A673 (cell line): Measurements from ENCODE around the gene RBM20. TPM values are rescaled to one million over a fixed set of nuclear protein-coding genes. Genes with fewer than 3 reads are reported as not detected.

Source experiments
- BruUV-seq: library from RNA; stranded (reverse); fragments of 400-500 nt; replicated peaks from 2 replicates; lab custom pipeline; 2021; lab: Mats Ljungman, UMichigan
- CTCF ChIA-PET: fragments of 300-600 bp; sonication (Branson Sonifier 250); formaldehyde crosslinking; loops from one replicate; lab custom pipeline; 2022; ENCODE audit warnings: antibody characterized with exemption; lab: Charles Lee
- POLR2A ChIA-PET: fragments of 300-600 bp; sonication (Branson Sonifier 250); formaldehyde crosslinking; loops from one replicate; lab custom pipeline; 2022; ENCODE audit warnings: antibody characterized with exemption; ENCODE audit not compliant: low non-redundant PET; lab: Charles Lee
- DNase-seq: peaks from one replicate; pipeline ENCODE4 v3.0.0-alpha.2; 2015; ENCODE audit warnings: low spot score
- H3K27ac ChIP-seq: fragments of 200-600 bp; sonication (generic); 2 replicates; pipeline ENCODE4 v1.5.1; 2016; ENCODE audit warnings: mixed run types, low read depth, mild to moderate bottlenecking, mixed read lengths, antibody characterized with exemption, low read length; ENCODE audit not compliant: poor library complexity, severe bottlenecking
- H3K27me3 ChIP-seq: fragments of 200-600 bp; sonication (generic); replicated peaks from 2 replicates; pipeline ENCODE4 v1.6.1; 2017; ENCODE audit warnings: mixed run types, low read depth, mild to moderate bottlenecking, mixed read lengths, antibody characterized with exemption, low read length; ENCODE audit not compliant: insufficient read depth, poor library complexity
- H3K36me3 ChIP-seq: fragments of 200-600 bp; sonication (generic); 2 replicates; pipeline ENCODE4 v1.6.1; 2016; ENCODE audit warnings: mixed run types, mild to moderate bottlenecking, mixed read lengths, antibody characterized with exemption, low read length; ENCODE audit not compliant: insufficient read depth, poor library complexity, severe bottlenecking
- H3K4me1 ChIP-seq: fragments of 200-600 bp; sonication (generic); 2 replicates; pipeline ENCODE4 v1.6.1; 2017; ENCODE audit warnings: mixed run types, mild to moderate bottlenecking, mixed read lengths, antibody characterized with exemption, low read length; ENCODE audit not compliant: insufficient read depth, poor library complexity, severe bottlenecking
- H3K4me3 ChIP-seq: fragments of 200-600 bp; sonication (generic); 2 replicates; pipeline ENCODE4 v1.5.1; 2016; ENCODE audit warnings: low read depth, mixed run types, mild to moderate bottlenecking, mixed read lengths, low read length; ENCODE audit not compliant: poor library complexity, severe bottlenecking
- H3K9me3 ChIP-seq: fragments of 200-600 bp; sonication (generic); 2 replicates; pipeline ENCODE4 v1.6.1; 2016; ENCODE audit warnings: mixed run types, low read depth, mild to moderate bottlenecking, mixed read lengths, antibody characterized with exemption, low read length; ENCODE audit not compliant: poor library complexity, severe bottlenecking
- EZH2 ChIP-seq: fragments of 200-600 bp; sonication (generic); IDR thresholded peaks from 2 replicates; pipeline ENCODE4 v1.6.1; 2017; ENCODE audit warnings: borderline replicate concordance, low read depth, mild to moderate bottlenecking, mixed read lengths, antibody characterized with exemption, low read length; ENCODE audit not compliant: poor library complexity, severe bottlenecking
- intact Hi-C: fragments of 100-400 bp; cut with micrococcal nuclease; formaldehyde crosslinking; loops from one replicate; pipeline ENCODE4 v1.10.0; 2022; ENCODE audit not compliant: unreplicated experiment
- total RNA-seq: library from RNA; stranded (reverse); gene quantifications from 2 replicates; pipeline ENCODE4 v1.2.3, GENCODE V29; 2021
- TF ChIP-seq, protein P1 (sequence below): fragments of 300-800, 200-600 bp; sonication (generic); conservative IDR thresholded peaks from 2 replicates; pipeline ENCODE4 v1.5.1; 2017; ENCODE audit warnings: low read depth, mild to moderate bottlenecking, antibody characterized with exemption, low read length, moderate library complexity, mixed read lengths

Gene RBM20
- total RNA-seq, 1 experiment from 2014 or later, result 1.3 TPM

DNA sequence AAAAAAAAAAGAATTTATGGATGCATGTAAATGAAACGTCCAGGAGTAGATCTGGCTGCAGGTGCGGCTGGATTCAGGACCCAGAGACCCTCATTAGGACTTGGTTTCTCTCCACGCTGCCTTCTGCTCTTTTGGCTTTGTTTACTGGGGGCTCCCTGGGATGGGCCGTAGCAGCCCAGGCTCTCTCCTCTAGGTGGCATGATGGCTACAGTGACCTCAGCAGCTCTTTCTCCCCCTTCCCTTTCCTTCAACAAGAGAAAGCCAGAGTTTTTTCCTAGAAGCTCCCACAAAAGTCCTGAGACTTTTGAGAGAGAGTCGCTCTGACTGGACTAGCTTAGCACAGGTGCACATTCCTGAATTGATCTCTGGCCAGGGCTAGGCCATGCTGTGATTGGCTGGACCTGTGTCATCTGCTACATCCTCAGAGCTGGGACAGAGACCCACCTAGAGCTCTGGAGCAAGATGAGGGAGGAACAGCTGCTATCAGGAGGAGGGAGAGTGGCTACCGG lies 159.7 kb downstream of the RBM20 start:
- intact Hi-C loops, result no loop called here
- peaks cover 8% of the 10 kb centered on the region for H3K4me1 ChIP-seq
- no peaks in the 10 kb centered on the region for H3K9me3 ChIP-seq
- peak; percentile 27 for DNase-seq
- ChIA-PET POLR2A (no interaction called here), CTCF (no interaction called here)
- TF ChIP-seq EZH2, result no peak
- TF ChIP-seq, protein P1, sequence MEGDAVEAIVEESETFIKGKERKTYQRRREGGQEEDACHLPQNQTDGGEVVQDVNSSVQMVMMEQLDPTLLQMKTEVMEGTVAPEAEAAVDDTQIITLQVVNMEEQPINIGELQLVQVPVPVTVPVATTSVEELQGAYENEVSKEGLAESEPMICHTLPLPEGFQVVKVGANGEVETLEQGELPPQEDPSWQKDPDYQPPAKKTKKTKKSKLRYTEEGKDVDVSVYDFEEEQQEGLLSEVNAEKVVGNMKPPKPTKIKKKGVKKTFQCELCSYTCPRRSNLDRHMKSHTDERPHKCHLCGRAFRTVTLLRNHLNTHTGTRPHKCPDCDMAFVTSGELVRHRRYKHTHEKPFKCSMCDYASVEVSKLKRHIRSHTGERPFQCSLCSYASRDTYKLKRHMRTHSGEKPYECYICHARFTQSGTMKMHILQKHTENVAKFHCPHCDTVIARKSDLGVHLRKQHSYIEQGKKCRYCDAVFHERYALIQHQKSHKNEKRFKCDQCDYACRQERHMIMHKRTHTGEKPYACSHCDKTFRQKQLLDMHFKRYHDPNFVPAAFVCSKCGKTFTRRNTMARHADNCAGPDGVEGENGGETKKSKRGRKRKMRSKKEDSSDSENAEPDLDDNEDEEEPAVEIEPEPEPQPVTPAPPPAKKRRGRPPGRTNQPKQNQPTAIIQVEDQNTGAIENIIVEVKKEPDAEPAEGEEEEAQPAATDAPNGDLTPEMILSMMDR, result peak; percentile 57
- BruUV-seq, result no TSS peak
- H3K27ac ChIP-seq, result no peak overlapping the region
- no peaks in the 10 kb centered on the region for H3K27me3 ChIP-seq
- no peaks in the 10 kb centered on the region for H3K36me3 ChIP-seq
- H3K4me3 ChIP-seq, result no peak overlapping the region

DNA sequence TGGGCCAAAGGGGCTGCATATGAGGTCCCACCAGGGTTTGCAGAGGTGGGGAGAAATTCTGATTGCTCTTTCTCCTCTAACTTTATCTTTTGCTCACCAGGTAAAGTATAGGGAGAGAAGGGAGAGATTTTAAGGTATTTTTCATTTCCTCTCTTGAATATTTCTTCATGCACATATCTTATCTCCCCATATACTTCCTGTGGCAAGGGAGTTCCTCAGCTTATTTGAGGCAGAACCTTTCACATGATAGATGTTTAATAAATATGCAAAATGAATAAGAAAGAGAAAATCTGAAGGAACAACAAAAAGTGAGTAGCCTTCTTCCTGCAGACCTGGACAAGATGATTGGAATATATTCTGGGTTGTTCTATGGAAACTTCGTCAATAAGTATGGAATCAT lies 160.2 kb downstream of the RBM20 start:
- H3K36me3 ChIP-seq, result no peaks in the 10 kb centered on the region
- peaks cover 8% of the 10 kb centered on the region for H3K4me1 ChIP-seq
- ChIA-PET CTCF (no interaction called here), POLR2A (no interaction called here)
- H3K27ac ChIP-seq, result no peak overlapping the region
- TF ChIP-seq EZH2, result no peak
- TF ChIP-seq, protein P1, result no peak
- H3K9me3 ChIP-seq, result no peaks in the 10 kb centered on the region
- DNase-seq, result no peak
- no peaks in the 10 kb centered on the region for H3K27me3 ChIP-seq
- H3K4me3 ChIP-seq, result no peak overlapping the region
- intact Hi-C loops, result no loop called here
- no TSS peak for BruUV-seq

DNA sequence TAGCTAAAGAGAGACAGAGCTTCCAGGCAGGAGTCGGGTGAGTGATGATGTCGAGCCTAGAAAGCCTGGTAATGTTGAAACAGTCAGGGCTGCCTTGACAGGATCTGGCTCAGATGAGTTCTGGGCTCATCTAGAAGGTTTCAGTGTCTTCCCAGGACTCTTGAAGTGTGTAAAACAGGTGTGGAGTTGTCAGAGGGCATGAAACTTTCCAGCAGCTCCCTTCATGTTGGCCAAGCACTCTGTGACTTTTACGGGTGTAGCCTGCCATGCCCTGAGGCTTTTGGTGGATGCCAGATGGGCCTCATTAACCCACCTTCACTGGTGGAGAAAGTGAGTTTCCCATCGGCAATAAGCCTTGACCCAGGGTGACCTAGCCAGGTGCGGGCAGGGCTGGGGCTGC lies 161.2 kb downstream of the RBM20 start:
- Histone ChIP-seq H3K27me3 (no peaks in the 10 kb centered on the region), H3K4me1 (peaks cover 8% of the 10 kb centered on the region), H3K4me3 (no peak overlapping the region), H3K27ac (no peak overlapping the region), H3K9me3 (no peaks in the 10 kb centered on the region), H3K36me3 (no peaks in the 10 kb centered on the region)
- ChIA-PET POLR2A (no interaction called here), CTCF (no interaction called here)
- no peak for TF ChIP-seq EZH2
- TF ChIP-seq, protein P1, result no peak
- no TSS peak for BruUV-seq
- intact Hi-C loops, result no loop called here
- DNase-seq, result no peak
